Measurements from ENCODE around the gene TMCC1. TPM values are rescaled to one million over a fixed set of nuclear protein-coding genes. Genes with fewer than 3 reads are reported as not detected.

Gene TMCC1
- total and polyA plus RNA-seq, 10 of the 15 experiments (the other 5 are each of a cell fraction or from before 2014, with no cell fraction given): 2.3 to 21.1 (median 8.4) TPM

DNA sequence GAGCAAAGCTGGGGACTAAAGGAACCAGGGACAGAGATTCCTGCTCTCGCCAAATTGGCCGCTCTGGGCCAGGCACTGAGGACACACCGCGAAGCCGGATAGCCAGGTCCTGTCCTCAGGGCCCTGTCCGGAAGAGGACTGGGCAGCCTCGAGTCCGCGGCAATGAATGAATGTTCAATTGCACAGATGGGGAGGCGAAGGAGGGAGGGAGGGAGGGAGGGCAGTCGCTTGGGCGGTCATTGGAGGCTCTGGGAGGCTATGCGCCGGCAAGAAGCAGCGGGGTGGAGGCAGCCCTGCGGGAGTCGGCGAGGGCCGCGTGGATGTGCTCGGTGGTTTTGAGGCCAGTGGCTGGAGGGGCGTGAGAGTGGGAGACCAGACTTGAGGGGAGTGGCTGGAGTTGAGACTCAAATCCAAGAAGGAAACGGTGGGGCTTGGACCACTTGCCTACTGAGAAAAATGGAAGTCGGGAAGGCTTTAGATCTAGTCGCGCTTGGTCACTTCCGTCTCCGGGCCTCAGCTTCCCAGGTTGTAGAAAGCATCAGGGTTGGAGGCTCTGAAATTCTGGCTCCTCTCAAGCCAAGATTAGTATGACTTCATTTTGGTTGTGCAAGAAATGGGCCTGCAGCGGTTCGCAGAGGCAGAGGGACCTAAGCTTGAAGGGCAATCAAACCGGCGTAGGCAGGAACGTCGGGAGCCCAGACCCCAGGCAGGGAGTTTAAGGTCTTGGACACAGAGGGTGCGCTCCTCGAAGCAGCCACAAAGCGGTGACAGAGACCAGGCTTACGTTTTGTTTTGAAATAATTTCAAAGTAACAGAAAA, 266.0 kb downstream of the TMCC1 start (continued):
- no peak for TF ChIP-seq TARDBP (IDR thresholded peaks at IDR 0.05; ENCODE audit: borderline replicate concordance)
- peak; percentile 21; the same call in 1 of the 2 replicates for TF ChIP-seq MTA2 (IDR thresholded peaks at IDR 0.05; ENCODE audit: low read depth)
- 0 out of 3 replicates have a peak, but pooled peaks have one; percentile 25 for TF ChIP-seq POU2F2 (IDR thresholded peaks at IDR 0.05; ENCODE audit: borderline replicate concordance, low read depth, low read length)
- TF ChIP-seq IKZF1 (conservative IDR thresholded peaks at IDR 0.05): peak; percentile 47; the same call in 1 of the 2 replicates
- no peak for TF ChIP-seq CHD4 (IDR thresholded peaks at IDR 0.05)
- TF ChIP-seq SMARCA5 (IDR thresholded peaks at IDR 0.05): peak; percentile 67; the same call in 1 of the 2 replicates
- peak; percentile 58; the same call in 1 of the 2 replicates for TF ChIP-seq YY1 (IDR thresholded peaks at IDR 0.05; ENCODE audit: low read depth, low read length)
- TF ChIP-seq SMAD5 (IDR thresholded peaks at IDR 0.05; ENCODE audit: low read depth): 0 out of 2 replicates have a peak, but pooled peaks have one; percentile 0
- TF ChIP-seq RB1 (IDR thresholded peaks at IDR 0.05; ENCODE audit: borderline replicate concordance): 0 out of 2 replicates have a peak, but pooled peaks have one; percentile 33
- peak; percentile 90 for TF ChIP-seq RAD21 (IDR thresholded peaks at IDR 0.05; ENCODE audit: insufficient read depth, low read depth, low read length)
- TF ChIP-seq, protein P1, sequence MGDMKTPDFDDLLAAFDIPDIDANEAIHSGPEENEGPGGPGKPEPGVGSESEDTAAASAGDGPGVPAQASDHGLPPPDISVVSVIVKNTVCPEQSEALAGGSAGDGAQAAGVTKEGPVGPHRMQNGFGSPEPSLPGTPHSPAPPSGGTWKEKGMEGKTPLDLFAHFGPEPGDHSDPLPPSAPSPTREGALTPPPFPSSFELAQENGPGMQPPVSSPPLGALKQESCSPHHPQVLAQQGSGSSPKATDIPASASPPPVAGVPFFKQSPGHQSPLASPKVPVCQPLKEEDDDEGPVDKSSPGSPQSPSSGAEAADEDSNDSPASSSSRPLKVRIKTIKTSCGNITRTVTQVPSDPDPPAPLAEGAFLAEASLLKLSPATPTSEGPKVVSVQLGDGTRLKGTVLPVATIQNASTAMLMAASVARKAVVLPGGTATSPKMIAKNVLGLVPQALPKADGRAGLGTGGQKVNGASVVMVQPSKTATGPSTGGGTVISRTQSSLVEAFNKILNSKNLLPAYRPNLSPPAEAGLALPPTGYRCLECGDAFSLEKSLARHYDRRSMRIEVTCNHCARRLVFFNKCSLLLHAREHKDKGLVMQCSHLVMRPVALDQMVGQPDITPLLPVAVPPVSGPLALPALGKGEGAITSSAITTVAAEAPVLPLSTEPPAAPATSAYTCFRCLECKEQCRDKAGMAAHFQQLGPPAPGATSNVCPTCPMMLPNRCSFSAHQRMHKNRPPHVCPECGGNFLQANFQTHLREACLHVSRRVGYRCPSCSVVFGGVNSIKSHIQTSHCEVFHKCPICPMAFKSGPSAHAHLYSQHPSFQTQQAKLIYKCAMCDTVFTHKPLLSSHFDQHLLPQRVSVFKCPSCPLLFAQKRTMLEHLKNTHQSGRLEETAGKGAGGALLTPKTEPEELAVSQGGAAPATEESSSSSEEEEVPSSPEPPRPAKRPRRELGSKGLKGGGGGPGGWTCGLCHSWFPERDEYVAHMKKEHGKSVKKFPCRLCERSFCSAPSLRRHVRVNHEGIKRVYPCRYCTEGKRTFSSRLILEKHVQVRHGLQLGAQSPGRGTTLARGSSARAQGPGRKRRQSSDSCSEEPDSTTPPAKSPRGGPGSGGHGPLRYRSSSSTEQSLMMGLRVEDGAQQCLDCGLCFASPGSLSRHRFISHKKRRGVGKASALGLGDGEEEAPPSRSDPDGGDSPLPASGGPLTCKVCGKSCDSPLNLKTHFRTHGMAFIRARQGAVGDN (IDR thresholded peaks at IDR 0.05): peak; percentile 23; the same call in 1 of the 2 replicates
- 0 out of 2 replicates have a peak, but pooled peaks have one; percentile 23 for TF ChIP-seq TAF1 (IDR thresholded peaks at IDR 0.05; ENCODE audit: borderline replicate concordance, low read depth, low read length)
- no peak for TF ChIP-seq NFYB (IDR thresholded peaks at IDR 0.05; ENCODE audit: insufficient read depth, low read depth, low read length)
- TF ChIP-seq, protein P2, sequence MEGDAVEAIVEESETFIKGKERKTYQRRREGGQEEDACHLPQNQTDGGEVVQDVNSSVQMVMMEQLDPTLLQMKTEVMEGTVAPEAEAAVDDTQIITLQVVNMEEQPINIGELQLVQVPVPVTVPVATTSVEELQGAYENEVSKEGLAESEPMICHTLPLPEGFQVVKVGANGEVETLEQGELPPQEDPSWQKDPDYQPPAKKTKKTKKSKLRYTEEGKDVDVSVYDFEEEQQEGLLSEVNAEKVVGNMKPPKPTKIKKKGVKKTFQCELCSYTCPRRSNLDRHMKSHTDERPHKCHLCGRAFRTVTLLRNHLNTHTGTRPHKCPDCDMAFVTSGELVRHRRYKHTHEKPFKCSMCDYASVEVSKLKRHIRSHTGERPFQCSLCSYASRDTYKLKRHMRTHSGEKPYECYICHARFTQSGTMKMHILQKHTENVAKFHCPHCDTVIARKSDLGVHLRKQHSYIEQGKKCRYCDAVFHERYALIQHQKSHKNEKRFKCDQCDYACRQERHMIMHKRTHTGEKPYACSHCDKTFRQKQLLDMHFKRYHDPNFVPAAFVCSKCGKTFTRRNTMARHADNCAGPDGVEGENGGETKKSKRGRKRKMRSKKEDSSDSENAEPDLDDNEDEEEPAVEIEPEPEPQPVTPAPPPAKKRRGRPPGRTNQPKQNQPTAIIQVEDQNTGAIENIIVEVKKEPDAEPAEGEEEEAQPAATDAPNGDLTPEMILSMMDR (IDR thresholded peaks at IDR 0.05 in 2 of 3, conservative IDR thresholded peaks at IDR 0.05 in 1 of 3; ENCODE audit: control insufficient read depth in 2 of 3, extremely low read depth in 1 of 3, insufficient read depth in 1 of 3, low read depth in 3 of 3, low read length in 3 of 3): peak; percentile 85 to 92 (median 90)
- no peak for TF ChIP-seq SUPT20H (IDR thresholded peaks at IDR 0.05; ENCODE audit: borderline replicate concordance, control insufficient read depth, low read depth, low read length)
- peak; percentile 74; the same call in 1 of the 2 replicates for TF ChIP-seq SMC3 (IDR thresholded peaks at IDR 0.05; ENCODE audit: borderline replicate concordance, low read length)
- TF ChIP-seq NR2F1 (conservative IDR thresholded peaks at IDR 0.05): 0 out of 2 replicates have a peak, but pooled peaks have one; percentile 17

Measured in GM12878 (cell line).